Activated CD8-positive, alpha-beta memory T cell treated with anti-CD3 and anti-CD28 coated beads, Interleukin-2, amount 50 U/mL, for 24 hours (primary cell): ENCODE data around the gene PSMA7.
A peak's percentile ranks its signal among the peaks of the same experiment; 100 is the strongest.

Experiments
- DNase-seq: peaks from one replicate; pipeline ENCODE4 v3.0.0-alpha.2; 2020; ENCODE audit errors: extremely low read depth

PSMA7 gene

DNA sequence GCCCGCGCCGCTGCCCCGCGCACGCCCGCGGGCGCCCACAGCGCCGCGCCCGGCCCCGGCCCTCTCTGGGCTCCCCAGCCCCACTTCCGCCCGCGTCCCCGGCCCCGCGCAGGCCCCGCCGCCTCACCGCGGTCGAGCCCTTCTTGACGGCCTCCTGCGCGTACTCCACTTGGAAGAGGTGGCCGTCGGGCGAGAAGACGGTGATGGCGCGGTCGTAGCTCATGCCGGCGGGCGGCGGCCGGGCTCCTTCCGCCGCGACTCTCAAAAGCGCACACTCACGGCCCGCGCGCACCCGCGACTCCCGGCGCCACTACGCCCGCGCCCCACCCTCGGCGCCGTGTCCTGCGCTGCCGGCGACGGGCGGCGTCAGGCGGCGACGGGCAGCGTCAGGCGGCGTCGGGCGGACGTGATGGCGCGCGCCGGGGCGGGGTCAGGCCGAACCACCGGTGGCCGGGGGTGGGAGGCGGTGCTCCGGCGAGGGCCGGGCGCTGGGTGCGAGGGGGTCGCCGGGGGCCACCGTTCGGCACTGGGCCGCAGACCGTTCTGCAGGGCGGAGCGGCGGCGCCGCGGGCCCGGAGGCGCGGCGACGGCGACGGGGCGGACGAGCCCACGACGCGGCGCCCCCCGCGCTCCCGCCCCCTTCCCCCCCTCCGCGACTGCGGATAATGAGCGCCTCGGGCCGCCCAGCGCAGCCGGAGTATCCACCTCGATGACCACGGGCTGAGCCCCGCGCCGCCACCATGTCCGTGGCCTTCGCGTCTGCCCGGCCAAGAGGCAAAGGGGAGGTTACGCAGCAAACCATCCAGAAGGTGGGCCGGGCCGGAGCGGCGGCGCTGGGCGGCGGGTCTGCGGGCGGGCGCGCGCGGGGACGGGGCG, at the start of gene PSMA7, which contains the start of gene SS18L1:
PSMA7 (minus strand) TSS at position 314 of the 876 bp plus-strand sequence; CDS start at position 223, 91 bp downstream.
SS18L1 (plus strand) TSS at position 689 of the 876 bp plus-strand sequence; CDS start at position 741, 52 bp downstream.
- DNase-seq: no peak

DNA sequence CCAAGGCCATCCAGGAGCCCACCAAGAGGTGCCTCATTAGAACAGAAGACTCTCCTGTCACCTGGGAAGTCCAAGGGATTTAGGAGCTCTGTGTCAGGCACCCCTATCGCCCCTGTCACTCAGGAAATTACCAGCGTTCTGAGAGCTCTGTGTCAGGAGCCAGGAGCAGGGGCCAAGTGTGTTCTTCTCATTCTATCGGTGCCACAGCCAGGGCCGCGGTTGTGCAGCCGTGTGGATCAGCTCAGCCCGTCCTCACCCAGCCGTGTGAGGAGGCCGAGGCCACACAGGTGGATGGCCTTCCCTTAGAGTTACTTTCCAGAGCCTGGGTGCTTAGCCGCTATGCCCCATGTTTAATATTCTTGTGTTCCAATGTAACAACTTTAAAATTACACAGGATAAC, 49.4 kb upstream of the PSMA7 start:
- no peak for DNase-seq

DNA sequence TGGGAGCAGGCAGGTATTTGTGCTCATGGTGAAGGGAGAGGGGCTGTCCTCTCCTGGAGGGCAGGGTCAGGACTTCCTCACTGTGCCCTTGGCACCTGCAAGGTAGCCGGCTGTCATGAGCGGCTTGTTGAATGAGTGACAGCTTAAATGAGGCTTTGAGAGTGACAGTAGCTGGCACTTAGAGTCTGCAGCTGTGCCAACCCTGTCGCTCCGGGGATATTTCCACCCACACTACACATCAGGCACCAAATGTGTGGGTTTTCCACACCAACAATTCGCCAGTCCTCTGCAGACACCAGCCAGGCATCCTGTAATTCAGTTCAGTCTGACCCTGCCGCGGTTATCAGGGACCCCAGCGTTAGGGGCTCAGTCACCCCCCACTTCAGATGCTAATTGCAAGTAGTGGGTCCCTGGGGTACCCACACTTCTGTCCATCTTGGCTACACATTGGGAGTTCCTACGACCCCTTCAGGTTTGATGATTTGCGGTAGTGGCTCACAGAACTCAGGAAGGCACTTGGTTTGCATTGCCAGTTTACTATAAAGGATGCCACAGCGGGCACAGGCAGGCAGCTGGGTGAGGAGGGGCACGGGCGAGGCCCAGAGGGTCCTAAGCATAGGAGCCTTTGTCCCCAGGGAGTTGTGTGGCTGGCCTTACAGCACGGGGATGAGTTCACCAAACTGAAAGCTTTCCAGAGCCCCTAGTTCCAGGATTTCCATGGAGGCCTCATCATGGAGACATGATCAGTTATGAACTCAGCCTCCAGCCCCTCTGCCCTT, 48.8 kb upstream of the PSMA7 start:
- no peak for DNase-seq

DNA sequence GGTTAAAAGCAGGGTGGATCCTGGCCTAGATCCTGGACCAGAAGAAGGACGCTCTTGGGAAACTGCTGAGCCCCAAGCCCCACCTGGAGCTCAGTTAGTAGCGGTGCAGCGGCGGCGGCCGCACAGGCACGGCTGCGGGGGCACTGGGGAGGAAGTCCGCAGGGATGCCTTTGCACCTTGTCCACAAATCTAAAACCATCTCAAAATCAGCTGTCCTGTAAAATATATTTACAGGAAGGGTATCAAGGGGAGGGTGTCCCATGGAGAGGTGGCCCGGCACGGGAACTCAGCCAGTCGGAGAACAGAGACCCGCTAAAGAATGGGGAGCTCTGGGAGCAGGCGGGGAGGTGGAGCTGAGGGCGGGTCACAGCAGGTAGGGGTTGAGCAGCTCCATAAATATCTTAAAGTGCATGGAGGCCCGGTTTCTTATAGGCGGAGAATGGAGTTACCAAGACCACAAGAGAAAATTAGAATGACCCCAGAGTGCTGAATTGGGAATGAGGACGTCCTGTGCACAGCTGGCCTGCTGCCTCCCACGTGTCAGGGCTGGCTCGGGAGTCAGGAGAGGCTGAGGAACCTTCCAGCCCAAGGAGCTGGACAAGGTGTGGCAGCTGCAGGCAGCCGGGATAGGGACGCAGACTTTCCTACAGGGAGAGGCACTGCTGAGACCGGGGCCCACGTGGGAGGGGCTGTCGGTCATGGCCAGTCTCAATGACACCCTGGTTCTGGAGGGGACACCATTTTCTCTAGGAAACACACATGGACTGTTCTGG, 47.6 kb upstream of the PSMA7 start:
- DNase-seq: no peak

DNA sequence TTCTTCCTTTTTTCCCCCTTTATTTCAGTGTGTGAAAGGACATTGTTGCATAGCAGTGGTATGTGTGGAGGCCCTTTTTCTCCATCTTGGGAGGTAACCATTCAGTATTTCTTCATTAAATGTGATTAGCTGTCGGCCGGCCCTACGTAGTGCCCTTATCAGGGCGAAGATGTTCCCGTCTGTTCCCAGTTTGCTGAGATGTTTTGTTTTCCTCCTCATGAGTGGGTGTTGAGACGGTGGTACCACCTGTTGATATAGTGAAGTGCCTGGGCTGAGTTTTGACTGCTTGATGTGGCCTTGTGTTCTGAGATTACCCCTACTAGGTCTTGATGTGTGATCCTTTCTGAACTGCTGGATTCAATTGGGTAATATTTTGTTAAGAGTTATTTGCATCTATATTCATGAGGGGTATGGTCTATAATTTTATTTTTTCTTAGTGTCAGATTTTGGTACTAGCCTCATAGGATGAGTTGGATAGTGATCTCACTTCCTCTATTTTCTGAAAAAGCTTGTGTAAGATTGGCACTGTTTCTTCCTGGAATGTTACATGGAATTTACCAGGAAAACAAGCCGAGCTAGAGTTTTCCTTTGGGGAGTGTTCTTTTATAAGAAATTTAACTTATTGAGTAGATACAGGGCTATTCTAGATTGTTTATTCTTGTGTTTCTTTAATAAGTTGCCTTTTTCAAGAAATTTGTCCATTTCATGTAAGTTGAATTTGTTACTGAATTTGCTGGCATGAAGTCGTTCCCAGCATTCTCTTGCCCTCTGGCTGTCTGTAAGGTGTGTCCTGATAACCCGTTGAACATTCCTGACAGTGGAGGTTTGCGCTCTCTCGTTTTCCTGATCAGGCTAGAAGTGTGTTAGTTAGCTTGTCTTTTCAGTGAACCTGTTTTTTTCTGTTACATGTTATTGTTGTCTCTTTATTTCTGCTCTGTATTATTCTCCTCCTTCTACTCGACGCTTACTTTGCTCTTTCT, 44.0 kb upstream of the PSMA7 start:
- no peak for DNase-seq

DNA sequence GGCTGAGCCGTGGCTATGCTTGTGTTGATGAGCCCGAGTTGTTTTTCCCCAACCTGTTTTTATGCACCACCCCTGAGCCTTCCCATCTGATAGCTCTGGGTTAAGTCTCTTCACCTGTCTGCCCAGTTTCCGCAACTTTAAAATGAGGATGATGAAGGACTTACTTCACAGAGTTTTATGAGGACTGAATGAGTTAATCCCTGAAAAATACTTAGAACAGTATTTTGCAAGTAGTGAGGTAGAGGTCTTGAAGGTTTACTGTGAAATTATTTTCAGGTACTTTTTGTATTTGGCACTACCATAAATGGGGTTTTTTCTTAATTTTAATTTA, 42.9 kb upstream of the PSMA7 start:
- DNase-seq: no peak

DNA sequence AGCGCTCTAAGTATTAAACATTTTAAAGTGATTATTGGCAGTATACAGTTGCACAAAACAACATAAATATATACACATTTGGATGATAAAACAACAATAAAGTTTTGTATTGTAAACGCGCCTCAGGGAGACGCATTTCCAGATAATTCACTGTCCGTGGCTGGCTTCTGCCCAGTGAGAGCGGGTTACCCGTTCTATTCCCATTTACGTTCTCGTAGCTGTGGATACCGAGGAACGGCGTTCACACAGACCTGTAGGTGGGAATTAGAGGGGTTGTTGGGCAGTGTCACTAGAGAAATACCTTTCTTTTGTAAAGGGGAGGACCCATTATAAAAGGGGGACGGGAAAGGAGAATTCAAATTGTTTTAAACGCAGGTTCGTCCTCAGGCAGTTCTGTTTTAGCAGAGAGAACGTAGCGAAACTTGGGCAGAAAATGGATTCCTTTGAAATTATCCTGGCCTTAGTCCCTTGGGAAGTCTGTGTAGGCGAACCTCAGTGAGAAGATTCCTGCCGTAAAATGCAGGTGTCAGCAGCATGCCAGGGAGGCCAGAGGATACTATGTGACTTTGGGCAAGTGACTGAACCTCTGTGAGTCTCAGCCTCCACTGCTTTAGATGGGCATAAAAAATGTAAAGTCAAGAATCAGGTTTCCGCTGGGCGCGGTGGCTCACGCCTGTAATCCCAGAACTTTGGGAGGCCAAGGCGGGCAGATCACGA, 40.4 kb upstream of the PSMA7 start:
- DNase-seq: no peak

DNA sequence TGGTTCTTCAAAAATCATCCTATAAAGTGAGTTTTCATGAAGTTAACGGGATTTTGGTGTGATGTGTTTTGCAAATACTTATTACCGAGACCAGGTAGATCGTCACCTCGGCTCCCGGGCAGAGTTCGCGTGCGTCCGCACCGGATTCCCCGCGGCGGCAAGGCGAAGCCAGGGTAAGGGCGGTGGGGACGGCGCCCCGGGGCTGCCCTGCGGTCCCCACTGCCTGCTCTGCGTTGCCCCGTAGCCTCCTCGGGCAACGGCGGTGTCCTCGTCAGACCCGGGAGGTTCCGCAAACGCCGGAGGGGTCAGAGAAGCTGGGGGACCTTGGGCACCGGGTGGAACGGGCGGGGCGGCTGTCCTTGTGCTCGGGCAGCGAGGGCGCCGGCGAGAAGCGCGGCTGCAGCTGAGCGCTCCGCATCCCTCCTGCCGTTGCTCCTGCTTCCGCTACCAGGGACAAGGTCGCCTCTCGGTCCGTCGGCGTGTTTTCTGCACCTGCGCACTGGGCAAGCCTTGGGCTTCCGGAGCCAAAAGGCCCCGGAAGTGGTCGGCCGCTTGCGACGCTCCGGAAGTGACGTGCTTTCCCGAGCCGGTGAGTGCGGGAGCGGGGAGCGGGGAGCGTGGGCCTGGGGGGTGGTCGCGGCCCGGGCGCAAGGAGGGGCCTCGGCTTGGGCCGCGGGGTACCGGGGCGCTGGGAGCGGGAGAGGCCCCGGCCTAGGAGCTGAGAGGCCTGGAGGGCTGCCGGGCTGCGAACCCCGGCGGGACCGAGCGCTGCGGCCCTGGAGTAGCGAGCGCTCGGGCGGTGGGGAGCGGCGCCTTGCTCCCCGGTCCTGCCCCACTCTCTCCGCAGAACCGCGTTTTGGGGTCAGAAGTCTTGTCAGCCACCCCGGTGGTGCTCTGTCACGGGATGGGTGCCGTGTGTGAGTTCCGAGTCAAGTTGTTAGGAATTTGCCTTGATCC, 39.6 kb upstream of the PSMA7 start, which contains the start of gene MTG2:
MTG2 (plus strand) TSS at position 560 of the 957 bp plus-strand sequence. CDS start 10,393 bp downstream, outside the sequence.
- peak; percentile 88 for DNase-seq

DNA sequence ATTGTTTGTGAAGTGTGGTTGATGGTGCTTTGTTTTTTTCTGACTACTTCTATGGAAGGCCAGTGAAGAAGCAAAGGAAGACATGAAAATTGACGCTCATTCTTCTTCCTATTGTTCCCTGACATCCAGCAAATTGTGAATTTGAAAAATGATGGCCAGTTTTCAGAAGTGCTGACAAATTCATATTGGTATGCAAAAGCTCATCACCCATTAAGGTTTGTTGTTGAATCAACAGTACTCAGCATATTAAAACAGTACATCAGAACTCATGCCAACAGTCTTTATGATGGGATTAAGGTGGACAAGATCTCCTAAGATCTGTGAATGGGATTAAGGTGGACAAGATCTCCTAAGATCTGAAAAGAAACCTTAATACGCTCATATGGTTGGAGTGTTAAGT, 38.6 kb upstream of the PSMA7 start:
- DNase-seq: no peak

DNA sequence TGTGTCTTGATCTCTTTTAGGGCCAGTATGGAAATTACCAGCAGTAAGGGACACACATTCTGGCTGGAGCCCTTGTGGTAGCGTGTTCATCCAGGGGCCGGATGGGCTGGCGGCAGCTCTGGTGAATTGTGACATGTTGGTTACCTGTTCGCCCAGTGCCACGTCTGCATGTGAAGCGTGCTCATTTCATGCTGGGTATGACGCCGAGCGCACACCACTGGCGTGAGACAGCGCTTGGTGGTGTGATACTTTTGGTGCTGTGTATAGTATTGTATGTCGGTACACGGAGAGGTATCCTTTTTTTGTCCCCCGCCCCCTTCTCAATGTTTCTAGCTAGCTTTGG, 35.9 kb upstream of the PSMA7 start:
- no peak for DNase-seq

DNA sequence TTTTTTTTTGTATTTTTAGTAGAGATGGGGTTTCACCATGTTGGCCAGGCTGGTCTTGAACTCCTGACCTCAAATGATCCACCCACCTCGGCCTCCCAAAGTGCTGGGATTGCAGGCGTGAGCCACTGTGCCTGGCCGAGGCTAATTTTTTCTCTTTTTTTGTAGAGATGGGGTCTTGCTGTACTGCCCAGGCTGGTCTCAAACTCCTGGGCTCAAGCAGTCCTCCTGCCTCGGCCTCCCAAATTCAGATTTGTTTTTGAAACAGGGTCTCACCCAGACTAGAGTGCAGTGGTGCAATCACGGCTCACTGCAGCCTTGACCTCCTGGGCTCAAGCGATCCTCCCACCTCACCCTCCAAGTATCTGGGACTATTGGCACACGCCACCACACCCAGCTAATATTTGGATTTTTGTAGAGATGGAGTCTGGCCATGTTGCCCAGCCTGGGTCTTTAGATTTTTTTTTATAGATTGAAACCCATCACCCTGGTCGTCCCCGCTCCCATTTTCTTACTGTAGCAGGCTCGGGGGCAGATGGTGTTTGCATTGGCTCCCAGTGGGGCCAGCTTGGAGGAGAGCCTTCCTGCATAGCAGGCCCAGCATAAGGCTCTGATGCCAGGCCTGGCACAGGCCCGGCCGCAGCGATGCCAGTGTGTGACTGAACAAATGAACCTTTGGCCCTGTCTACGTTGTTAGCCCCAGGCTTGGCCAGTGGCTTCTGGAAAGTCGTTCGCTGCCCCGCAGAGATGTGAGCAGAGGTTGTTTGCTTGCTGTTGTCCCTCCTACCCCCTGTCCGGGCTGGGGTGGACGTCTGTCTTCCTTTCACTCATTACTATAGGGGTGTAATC, 35.3 kb upstream of the PSMA7 start:
- no peak for DNase-seq

DNA sequence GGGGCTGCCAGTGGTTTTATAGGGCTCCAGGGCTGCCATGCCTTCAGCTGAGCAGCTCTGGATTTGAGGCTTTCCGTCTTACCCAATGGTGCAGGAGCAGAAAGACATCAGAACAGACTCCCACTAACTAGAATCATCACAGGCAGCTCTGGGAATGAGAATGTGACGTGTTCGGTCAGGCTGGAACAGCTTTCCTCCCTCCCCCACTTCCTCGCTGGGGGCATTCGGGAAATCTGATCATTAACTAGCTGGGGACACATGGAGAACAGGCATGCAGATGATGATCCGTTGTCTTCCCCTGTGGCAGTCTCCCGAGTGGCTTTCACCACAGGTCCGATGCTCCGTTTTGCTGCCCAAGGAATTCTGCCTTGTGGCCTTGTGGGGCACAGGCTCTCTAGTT, 34.1 kb upstream of the PSMA7 start:
- no peak for DNase-seq

DNA sequence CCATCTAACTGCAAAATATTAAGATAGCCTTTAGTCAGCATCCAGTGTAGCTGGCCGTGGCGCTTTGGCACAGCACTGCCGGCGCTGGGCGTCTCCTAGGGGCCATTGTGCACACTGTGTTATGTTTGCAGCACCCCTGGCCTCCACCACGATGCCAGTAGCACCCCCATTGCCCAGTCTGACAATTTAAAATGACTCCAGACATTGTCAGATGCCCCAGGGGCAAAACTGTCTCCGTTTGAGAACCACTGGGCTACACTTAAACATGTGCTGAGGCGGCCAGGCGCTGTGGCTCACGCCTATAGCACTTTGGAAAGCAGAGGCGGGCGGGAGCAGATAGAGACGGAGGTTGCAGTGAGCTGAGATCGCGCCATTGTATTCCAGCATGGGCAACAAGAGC, 33.7 kb upstream of the PSMA7 start:
- no peak for DNase-seq

DNA sequence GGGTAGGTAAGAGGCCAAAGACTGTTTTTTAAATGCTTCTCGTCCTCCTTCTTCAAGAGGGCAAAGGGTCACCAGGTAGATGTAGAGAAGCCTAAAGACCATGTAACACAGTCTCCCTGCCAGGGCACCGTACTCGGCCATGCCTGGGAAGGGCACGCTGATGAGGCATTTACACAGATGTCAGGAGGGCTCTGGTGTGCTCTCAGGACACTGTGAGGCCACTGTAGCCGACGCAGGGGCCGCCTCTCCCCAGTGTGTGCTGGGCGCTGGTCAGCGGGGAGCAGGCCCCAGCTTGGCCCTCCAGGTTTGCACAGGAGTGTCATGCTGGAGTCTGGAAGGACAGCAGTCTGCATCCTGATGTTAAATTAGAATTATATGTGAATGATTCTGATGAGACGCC, 32.5 kb upstream of the PSMA7 start:
- DNase-seq: no peak

DNA sequence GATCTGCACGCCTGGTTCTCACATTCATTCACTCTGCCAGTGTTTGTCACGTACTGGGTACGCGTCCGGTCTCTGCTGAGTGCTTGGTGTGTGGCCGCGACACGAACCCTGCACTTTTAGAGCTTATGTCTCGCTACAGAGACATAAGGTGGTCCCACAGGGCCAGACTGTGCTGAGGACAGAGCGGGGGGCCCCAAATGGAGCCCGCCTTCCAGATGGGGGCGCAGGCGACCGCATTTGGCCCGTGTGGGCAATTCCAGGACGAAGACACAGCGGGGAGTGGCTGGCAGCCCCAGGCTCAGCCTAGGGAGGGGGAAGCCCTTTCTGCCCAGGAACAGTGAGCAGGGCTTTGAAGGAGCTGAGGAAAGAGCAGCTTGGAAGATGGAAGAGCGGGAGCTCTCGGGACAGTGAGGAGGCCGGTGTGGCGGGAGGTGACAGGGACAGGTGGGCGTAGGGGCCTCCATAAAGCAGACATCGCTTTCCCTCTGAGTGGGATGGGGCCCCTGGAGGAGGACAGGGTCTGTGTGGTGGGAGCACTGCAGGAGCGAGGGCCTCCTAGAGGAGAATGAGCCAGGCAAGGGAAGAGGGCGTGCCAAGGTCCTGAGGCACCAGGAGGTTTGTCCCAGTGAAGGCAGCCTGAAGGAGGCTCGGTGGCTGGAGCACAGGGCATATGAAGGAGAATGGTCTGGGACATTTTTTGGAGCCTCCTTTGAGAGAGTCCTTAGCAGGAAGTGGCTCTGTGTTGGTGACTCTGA, 31.9 kb upstream of the PSMA7 start:
- no peak for DNase-seq

DNA sequence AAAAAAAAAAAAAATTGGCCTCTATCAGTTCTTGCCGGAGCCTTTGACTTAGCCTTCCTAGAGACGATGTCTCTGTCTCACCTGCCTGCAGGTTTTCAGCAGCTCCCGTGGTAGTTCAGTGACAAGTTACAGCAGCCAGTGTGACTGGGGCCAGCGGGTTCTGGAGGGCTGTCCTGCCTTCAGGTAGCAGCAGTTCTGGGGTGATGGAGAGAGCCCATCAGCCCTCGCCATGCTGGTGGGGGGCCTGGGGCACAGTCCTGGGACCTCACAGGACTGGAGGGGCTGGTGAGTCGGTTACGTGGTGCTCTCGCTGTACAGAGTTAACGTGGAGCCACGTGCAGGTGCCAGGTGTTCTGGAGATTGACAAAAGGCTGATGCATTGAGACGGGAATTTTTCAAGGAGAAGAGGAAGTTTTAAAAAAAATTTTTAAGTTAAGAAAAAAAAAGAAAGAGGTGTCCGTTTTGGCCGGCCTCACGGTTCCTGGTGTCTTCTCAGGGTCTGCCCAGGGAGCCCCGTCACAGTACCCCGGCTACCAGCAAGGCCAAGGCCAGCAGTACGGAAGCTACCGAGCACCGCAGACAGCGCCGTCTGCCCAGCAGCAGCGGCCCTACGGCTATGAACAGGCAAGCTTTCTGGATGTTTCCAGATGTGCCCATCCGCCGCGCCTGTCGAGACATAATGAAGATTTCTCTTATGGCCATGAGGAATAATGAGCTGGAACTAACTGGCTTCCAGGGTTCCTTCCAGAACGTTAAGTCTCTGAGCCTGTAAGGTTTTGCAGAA, 31.0 kb upstream of the PSMA7 start:
- no peak for DNase-seq

DNA sequence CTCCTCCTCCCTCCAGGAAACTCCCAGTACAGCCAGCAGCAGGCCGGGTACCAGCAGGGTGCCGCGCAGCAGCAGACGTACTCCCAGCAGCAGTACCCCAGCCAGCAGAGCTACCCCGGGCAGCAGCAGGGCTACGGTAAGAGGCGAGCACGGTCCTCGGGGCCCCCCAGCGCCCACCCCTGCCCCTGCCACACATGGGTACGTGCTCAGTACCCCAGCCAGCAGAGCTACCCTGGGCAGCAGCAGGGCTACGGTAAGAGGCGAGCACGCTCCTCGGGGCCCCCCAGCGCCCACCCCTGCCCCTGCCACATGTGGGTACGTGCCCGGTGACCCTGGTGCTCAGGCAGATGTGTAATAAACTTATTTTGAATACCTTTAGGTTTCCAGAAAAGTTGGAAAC, 29.5 kb upstream of the PSMA7 start:
- DNase-seq: no peak
